NT2/D1 (cell line): ENCODE data around the gene ALOX5.

Source experiments
- SUZ12 ChIP-seq: IDR thresholded peaks from 2 replicates; pipeline ENCODE4 v1.6.1; 2011; ENCODE audit not compliant: insufficient read length, insufficient read depth; ENCODE audit errors: extremely low read depth
- YY1 ChIP-seq: IDR thresholded peaks from 2 replicates; pipeline ENCODE4 v1.6.1; 2011; ENCODE audit not compliant: insufficient read length, insufficient read depth
- ZNF274 ChIP-seq: IDR thresholded peaks from 2 replicates; pipeline ENCODE4 v1.6.1; 2011; ENCODE audit warnings: mild to moderate bottlenecking, low read depth, low read length

DNA sequence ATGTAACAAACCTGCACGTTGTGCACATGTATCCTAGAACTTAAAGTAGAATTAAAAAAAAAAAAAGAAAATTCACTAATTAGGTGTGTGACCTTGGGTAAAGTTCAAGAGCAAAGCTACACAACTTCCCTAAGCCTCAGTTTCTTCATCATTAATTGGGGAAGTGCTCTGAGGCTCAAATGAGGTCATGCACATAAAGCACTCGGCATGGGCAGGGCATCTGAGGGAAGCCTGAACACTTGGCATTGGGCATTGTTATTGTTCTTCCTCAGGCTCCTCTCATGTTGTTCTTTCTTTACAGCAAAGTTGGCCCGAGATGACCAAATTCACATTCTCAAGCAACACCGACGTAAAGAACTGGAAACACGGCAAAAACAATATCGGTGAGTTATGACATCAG, 21.5 kb downstream of the ALOX5 start:
- TF ChIP-seq YY1 (no peak), SUZ12 (no peak), ZNF274 (no peak)
